ELR (cell line): ENCODE measurements around the gene MRPL46.

Experiments
- DNase-seq: peaks from one replicate; pipeline ENCODE4 v3.0.0-alpha.2; 2015; ENCODE audit warnings: low read depth

Gene MRPL46

GRCh38 chr15:88467073-88467934, at the start of gene MRPL46, which contains the start of gene MRPS11:
TSS of gene MRPL46 (minus strand) at chr15:88467388. CDS start at chr15:88467377, 11 bp downstream.
TSS of gene MRPS11 (plus strand) at chr15:88467708. CDS start at chr15:88467718, 10 bp downstream.
- DNase-seq: peak; percentile 90

- peak; percentile 82 for DNase-seq
These were observed 46.0 kb upstream of the MRPL46 start for GRCh38 chr15:88513195-88513594.

GRCh38 chr15:88512601-88513000, 45.4 kb upstream of the MRPL46 start:
- DNase-seq: peak; percentile 76

GRCh38 chr15:88512078-88512477, 44.9 kb upstream of the MRPL46 start:
- peak; percentile 10 for DNase-seq

- DNase-seq: no peak
These were observed 44.0 kb upstream of the MRPL46 start for GRCh38 chr15:88511161-88511560.

GRCh38 chr15:88509964-88510363, 42.8 kb upstream of the MRPL46 start:
- no peak for DNase-seq

GRCh38 chr15:88509321-88509720, 42.1 kb upstream of the MRPL46 start:
- DNase-seq: no peak

- DNase-seq: no peak
These were observed 39.4 kb upstream of the MRPL46 start for GRCh38 chr15:88506628-88507027.

GRCh38 chr15:88505721-88506120, 38.5 kb upstream of the MRPL46 start:
- DNase-seq: no peak

- no peak for DNase-seq
These were observed 37.3 kb upstream of the MRPL46 start for GRCh38 chr15:88504445-88504844.

GRCh38 chr15:88498996-88499395, 31.8 kb upstream of the MRPL46 start:
- no peak for DNase-seq

GRCh38 chr15:88497109-88497765, 30.0 kb upstream of the MRPL46 start:
- DNase-seq: no peak

- DNase-seq: no peak
These were observed 26.7 kb upstream of the MRPL46 start for GRCh38 chr15:88493844-88494243.

GRCh38 chr15:88491158-88491557, 24.0 kb upstream of the MRPL46 start:
- DNase-seq: no peak

- DNase-seq: no peak
These were observed 22.8 kb upstream of the MRPL46 start for GRCh38 chr15:88490036-88490435.

GRCh38 chr15:88489321-88489720, 22.1 kb upstream of the MRPL46 start:
- no peak for DNase-seq

- no peak for DNase-seq
These were observed 20.8 kb upstream of the MRPL46 start for GRCh38 chr15:88487796-88488523.

- DNase-seq: no peak
These were observed 20.1 kb upstream of the MRPL46 start for GRCh38 chr15:88487178-88487795.

GRCh38 chr15:88484682-88485331, 17.6 kb upstream of the MRPL46 start:
- peak; percentile 42 for DNase-seq

- no peak for DNase-seq
These were observed 15.1 kb upstream of the MRPL46 start for GRCh38 chr15:88482263-88482662.

GRCh38 chr15:88480981-88481380, 13.8 kb upstream of the MRPL46 start:
- no peak for DNase-seq

GRCh38 chr15:88479169-88479568, 12.0 kb upstream of the MRPL46 start:
- DNase-seq: no peak
